Mammary epithelial cell (primary cell): ENCODE results near the gene NCOR1.
"Not testable (repeated sequence)": the region's sequence is repeated elsewhere in the genome, so short reads cannot be mapped to it uniquely, and the experiment has no call there.

Experiments
- CTCF ChIP-seq, 2 donors: IDR thresholded peaks in 1 of 2; conservative IDR thresholded peaks in 1 of 2; 2 replicates each; pipeline ENCODE4 v1.5.1; 2011 to 2012; ENCODE audit warnings: inconsistent platforms in 2 of 2, low read length in 2 of 2, mild to moderate bottlenecking in 2 of 2, control low read depth in 1 of 2, low read depth in 1 of 2; ENCODE audit not compliant: insufficient read depth in 1 of 2; ENCODE audit errors: extremely low read depth in 1 of 2
- EZH2 ChIP-seq: IDR thresholded peaks from 2 replicates; pipeline ENCODE4 v1.6.1; 2012; ENCODE audit warnings: low read length, inconsistent platforms, borderline replicate concordance

GRCh38 chr17:16216341-16217001, 1.1 kb upstream of the NCOR1 start:
- TF ChIP-seq CTCF (conservative IDR thresholded peaks at IDR 0.05 in 1 of 2, IDR thresholded peaks at IDR 0.05 in 1 of 2; ENCODE audit: extremely low read depth in 1 of 2, insufficient read depth in 1 of 2, low read depth in 1 of 2, low read length in 2 of 2); EZH2: not testable (repeated sequence)
